ENCODE data around the gene NAA35.
"Not testable (repeated sequence)": the region's sequence is repeated elsewhere in the genome, so short reads cannot be mapped to it uniquely, and the experiment has no call there.

The NAA35 gene

DNA sequence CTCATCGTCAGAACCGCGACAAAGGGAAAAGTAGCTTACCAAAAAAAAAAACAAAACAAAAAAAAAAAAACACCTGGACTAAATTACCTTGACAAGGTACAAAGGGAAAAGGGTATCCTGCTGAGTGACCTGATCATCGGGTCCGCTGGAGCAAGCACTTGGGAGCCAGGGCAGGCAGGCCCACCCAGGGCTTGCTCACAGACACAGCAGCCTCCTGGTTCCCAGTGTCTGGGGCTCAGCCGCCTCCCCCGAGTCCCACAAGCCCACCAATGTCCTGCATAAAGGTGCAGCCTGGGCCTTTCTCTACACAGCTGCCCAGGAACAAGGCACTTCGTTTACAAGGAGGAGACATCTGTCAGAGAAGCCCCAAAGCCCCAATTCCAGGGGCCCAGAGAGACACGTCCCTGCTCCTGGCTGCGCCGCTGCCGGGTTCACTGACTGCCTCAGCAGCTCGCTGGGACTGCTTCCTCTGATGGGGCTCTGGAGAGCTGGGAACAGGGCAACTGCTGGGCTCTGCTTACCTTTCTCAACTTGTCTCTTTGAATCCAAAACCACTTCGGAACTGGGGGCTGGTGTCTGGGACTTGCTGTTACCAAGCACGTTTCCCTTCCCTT, 95.0 kb downstream of the NAA35 start:
- DNase-seq, result no peak

DNA sequence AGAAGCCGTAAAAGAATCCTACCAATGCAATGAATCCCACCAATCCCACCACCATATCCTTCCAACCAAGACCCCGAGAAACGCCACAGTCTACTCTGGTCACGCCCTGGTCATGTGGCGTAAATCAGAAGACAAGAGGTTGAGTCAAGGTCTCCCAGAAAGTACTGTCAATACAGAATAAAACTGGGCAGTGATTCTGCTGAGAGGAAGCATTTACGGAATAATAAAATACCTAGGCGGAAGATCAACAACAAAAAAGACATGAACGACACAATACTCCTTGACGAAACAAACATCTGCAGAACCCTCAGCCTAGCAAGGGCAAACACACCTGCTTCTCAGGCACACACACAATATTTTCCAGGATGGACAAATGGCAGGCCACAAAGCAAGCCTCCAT, 95.6 kb downstream of the NAA35 start:
- no peak for DNase-seq

- DNase-seq, result no peak
These were observed 99.3 kb downstream of the NAA35 start for GRCh38 chr9:86039991-86040860.

GRCh38 chr9:86040861-86041155, 99.9 kb downstream of the NAA35 start:
- DNase-seq, result no peak

DNA sequence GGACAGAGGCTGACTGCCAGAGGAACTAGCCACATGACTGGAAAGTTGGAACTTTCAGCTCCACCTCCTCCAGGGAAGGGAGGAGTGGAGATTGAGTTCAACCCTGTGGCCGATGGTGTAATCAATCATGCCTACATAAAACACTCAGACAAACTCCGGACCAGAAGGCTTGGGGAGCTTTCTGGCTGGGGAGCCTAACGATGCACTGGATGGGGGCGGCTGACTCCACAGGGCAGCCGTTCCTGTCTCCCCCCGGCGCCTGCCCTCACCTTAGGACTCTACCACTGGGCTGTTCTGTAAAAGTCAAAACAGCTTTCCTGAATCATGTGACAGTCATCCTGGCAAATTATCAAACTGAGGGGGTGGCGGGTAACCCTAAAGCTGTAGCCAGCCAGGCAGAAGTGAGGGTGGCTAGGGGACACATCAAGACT, 100.4 kb downstream of the NAA35 start:
- no peak for DNase-seq

GRCh38 chr9:86042199-86042978, 101.4 kb downstream of the NAA35 start:
- DNase-seq, result no peak

GRCh38 chr9:86043586-86043985, 102.6 kb downstream of the NAA35 start:
- no peak for DNase-seq

DNA sequence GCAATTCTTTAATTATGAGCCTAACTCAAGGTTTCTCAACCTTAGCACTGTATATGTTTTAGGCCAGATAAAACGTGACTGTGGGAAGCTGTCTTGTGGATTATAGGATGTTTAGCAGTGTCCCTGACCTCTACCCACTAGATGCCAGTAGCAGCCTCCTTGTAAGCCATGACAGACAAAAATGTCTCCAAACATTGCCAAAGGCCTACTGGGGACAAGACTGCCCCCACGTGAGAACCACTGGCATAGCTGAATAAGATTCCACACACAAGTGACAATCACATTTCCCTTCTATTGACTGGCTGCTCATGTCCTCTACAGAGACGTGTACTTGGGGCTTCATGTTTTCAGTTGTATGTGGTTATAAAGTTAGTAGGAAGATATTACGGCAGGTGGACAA, 103.1 kb downstream of the NAA35 start:
- DNase-seq, result no peak

DNA sequence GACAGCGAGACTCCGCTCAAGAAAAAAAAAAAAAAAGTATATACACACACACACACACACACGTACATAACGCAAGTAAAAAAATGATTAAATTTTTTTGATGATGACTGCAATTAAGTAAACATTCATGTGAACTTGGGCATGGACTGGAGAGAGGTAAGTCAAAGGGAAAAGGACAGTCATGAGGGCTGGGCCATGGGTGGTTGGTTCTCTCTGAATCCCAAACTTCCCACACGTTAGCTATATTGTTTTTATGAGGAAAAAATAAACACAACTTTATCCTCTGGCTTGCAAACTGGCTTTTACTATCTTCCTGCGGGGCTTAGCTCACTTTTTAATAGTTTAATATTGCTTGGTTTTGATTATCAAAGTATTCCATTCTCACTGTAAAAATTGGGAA, 104.7 kb downstream of the NAA35 start:
- DNase-seq, result no peak

DNA sequence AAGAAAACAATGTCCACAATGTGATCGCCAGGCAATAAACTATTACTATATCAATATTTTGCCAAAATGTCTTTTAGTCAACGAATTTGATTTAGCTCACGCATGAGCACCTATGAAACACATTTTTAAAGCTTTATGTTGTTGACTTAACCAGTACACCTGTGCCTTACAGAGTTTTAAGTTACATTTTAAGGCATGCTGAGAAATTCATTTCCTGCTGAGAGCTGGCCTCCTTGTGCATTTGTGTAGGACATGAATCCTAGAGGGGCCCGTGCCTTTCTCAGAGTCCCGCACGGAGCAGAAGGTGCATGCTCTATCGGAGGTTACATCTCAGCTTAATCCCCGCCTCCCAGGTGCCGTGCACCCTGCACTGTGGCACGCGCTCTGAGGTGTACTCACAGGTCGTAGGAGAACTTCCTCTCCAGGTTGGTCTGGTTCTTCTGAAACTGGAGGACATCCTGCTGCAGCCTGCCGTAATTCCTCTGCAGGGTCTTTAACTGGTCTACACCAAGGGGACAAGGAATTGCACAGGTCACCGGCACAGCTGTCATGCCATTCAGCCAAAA, 105.2 kb downstream of the NAA35 start:
- no peak for DNase-seq

- no peak for DNase-seq
These were observed 106.0 kb downstream of the NAA35 start for GRCh38 chr9:86046930-86047341.

GRCh38 chr9:86047361-86047760, 106.4 kb downstream of the NAA35 start:
- DNase-seq, result no peak

DNA sequence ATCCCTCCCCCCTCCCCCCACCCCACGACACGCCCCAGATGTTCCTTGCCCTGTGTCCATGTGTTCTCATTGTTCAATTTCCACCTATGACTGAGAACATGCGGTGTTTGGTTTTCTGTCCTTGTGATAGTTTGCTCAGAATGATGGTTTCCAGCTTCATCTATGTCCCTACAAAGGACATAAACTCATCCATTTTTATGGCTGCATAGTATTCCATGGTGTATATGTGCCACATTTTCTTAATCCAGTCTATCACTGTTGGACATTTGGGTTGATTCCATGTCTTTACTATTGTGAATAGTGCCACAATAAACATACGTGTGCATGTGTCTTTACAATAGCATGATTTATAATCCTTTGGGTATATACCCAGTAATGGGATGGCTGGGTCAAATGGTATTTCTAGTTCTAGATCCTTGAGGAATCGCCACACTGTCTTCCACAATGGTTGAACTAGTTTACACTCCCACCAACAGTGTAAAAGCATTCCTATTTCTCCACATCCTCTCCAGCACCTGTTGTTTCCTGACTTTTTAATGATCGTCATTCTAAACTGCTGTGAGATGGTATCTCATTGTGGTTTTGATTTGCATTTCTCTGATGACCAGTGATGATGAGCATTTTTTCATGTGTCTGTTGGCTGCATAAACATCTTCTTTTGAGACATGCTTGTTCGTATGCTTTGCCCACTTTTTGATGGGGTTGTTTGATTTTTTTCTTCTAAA, 107.2 kb downstream of the NAA35 start:
- DNase-seq, result not testable (repeated sequence)

DNA sequence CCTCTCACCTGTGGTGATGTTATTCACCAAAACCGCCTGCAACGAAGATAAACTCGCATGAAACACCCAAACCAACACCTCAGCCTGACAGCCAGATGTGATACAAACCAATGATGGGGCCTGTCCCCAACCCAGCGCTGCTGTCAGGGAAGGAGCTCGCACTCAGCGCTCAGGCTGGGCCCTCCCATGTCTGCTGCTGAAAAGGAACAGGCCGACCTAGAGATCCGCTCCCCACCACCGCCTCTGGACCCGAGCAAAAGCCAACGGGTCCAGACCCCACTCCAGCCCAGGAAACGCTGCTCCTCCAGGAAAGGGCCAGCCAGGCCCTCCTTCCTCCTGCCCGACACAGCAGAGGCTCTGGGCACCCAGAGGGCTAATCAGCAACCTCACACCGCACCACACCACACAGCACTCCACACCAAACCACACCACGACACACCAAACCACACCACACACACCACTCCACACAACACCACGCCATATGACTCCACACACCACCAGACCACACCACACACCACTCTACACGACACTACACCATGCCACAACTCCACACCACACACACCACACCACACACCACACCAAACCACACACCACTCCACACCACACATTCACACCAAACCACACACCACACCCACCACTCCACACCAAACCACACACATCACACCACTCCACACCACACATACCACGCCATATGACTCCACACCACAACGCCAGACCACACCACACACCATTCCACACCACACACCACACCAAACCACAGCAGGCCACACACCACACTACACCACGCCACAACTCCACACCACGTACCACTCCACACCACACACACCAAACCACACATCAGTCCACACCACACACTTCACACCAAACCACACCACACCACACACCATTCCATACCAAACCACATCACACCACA, 111.9 kb downstream of the NAA35 start:
- DNase-seq, result no peak

- DNase-seq, result no peak
These were observed 113.7 kb downstream of the NAA35 start for GRCh38 chr9:86054695-86055094.

DNA sequence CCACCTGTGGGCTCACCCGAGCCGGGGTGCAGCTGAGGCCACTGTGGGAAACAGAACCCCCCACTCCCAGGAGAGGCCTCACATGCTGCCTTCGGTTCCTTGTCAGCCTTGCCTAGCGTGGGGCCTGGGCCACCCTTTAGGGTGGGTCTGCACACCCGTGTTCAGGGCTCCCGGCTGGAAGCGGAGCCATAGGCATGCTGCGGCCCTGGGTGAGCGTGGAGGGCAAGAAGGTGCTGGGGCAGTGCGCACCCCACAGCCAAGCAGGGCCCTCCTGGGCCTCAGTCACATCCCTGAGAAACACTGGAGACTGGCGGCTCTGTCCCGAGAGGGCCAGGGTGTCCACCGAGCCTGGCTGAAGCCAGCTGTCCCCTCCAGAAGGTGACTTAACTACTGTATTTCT, 116.5 kb downstream of the NAA35 start:
- no peak for DNase-seq

- no peak for DNase-seq
These were observed 121.2 kb downstream of the NAA35 start for GRCh38 chr9:86061972-86062739.

DNA sequence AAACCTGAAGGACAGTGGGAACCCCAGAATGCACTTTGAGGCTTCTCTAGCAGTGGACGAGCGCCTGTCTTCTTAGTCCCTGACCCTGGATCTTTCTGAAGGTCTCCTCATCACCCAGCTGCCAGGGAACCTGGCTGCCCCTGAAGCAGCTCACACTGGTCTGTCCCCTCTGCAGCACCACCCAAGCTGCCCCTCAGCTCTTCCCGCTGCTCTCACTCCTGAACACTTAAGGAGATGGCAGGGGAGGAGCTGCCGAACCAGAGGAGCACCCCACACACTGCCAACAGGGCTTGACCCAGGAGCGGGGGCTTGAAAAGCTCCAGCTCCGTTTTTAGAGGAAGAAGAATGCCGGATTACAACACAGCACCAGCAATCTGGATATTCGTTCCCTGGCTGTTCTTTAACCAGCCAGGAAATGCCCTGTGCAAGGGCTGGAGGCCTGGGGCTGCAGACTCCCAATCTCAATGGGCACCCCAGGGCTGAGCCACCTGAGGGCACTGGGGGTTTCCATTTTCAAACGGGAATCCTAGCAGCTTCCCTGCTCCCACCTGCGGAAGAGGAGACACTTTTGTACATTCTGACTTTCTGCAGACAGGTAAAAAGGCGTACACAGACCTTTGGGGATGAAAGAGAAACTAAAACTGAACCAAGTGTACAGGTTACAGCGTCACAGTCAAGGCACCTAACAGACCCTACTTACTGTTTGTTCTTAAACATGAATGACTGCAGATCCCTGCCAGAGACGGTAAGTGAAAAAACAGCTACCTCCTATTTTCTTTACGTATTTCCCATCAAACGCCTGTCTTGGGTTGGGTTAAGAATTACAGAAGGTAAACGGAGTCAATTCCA, 122.1 kb downstream of the NAA35 start:
- no peak for DNase-seq

DNA sequence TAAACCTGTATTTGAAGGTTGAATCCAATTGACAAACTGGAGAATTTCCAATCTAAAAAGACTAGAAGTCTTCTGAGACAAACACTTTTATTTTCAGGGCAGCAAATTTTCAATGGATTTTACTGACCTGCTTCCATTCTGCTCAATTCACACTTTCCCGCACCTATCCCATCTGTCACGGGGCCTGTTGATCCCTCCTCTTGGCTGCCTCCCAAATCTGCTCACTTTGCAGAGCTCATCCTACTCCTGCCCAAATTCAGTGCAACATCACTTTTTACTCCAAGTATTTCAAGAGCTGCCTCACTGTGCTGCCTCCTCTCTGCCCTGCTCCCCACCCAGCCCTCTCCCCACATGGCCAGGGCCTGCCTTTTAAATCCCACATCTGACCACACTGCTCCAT, 123.3 kb downstream of the NAA35 start:
- DNase-seq, result no peak
